ENCODE data around the gene ISM1. TPM values are rescaled to one million over a fixed set of nuclear protein-coding genes. Genes with fewer than 3 reads are reported as not detected.

ISM1 gene
- total and polyA plus RNA-seq, 12 donors = 0.54 to 1.7 (median 1.0) TPM

GRCh38 chr20:13338999-13339411, 117.9 kb downstream of the ISM1 start:
- H3K9me3 ChIP-seq = no peaks in the 10 kb centered on the region
- no peaks in the 10 kb centered on the region for H3K36me3 ChIP-seq
- no peak overlapping the region for H3K4me3 ChIP-seq
- intact Hi-C loops (cut with DNase I) = loop anchor here in 1 of 10 donors (10.0 kb wide), 2 partner anchors 64 to 206 kb away; no protein-coding TSS in a partner anchor
- DNase-seq (no peak), ATAC-seq (no peak)
- H3K27ac ChIP-seq = no peak overlapping the region
- whole genome bisulfite sequencing, 2 donors = 69 to 74% methylated on average over 3 of the region's 3 CpGs
- no peak for TF ChIP-seq CTCF (IDR thresholded peaks at IDR 0.05)
- no peaks in the 10 kb centered on the region for H3K27me3 ChIP-seq
- no peaks in the 10 kb centered on the region for H3K4me1 ChIP-seq

- no peak overlapping the region for H3K27ac ChIP-seq
- H3K9me3 ChIP-seq = no peaks in the 10 kb centered on the region
- H3K4me3 ChIP-seq = no peak overlapping the region
- H3K36me3 ChIP-seq = no peaks in the 10 kb centered on the region
- no peak for TF ChIP-seq CTCF (IDR thresholded peaks at IDR 0.05)
- no peaks in the 10 kb centered on the region for H3K4me1 ChIP-seq
- no peak for DNase-seq
- WGBS, 2 donors = 49 to 72% methylated on average over 2 of the region's 2 CpGs
- H3K27me3 ChIP-seq = no peaks in the 10 kb centered on the region
- ATAC-seq = no peak
- intact Hi-C loops (cut with DNase I) = no loop called here
These were observed 119.0 kb downstream of the ISM1 start for GRCh38 chr20:13340088-13340487.

GRCh38 chr20:13341737-13342393, 120.8 kb downstream of the ISM1 start:
- H3K4me1 ChIP-seq = no peaks in the 10 kb centered on the region
- no peaks in the 10 kb centered on the region for H3K9me3 ChIP-seq
- no peaks in the 10 kb centered on the region for H3K36me3 ChIP-seq
- H3K27me3 ChIP-seq = no peaks in the 10 kb centered on the region
- WGBS, 2 donors = 83 to 85% methylated on average over 9 of the region's 9 CpGs
- intact Hi-C loops (cut with DNase I) = no loop called here
- H3K4me3 ChIP-seq = no peak overlapping the region
- ATAC-seq (no peak), DNase-seq (no peak)
- H3K27ac ChIP-seq = no peak overlapping the region
- no peak for TF ChIP-seq CTCF (IDR thresholded peaks at IDR 0.05)

- WGBS, 2 donors = 81 to 82% methylated on average over 12 of the region's 12 CpGs
- Histone ChIP-seq H3K4me1 (no peaks in the 10 kb centered on the region), H3K27ac (no peak overlapping the region), H3K36me3 (no peaks in the 10 kb centered on the region), H3K4me3 (no peak overlapping the region), H3K9me3 (no peaks in the 10 kb centered on the region), H3K27me3 (no peaks in the 10 kb centered on the region)
- intact Hi-C loops (cut with DNase I) = no loop called here
- ATAC-seq (no peak), DNase-seq (no peak)
- TF ChIP-seq CTCF (IDR thresholded peaks at IDR 0.05) = no peak
These were observed 121.6 kb downstream of the ISM1 start for GRCh38 chr20:13342469-13343242.
